ENCODE measurements around the gene RAP2B. TPM values are rescaled to one million over a fixed set of nuclear protein-coding genes. Genes with fewer than 3 reads are reported as not detected.

RAP2B gene
- polyA plus RNA-seq, 4 donors = 2.0 to 4.3 (median 2.7) TPM

GRCh38 chr3:153130312-153130977, 31.6 kb upstream of the RAP2B start:
- WGBS, 3 donors = 80% methylated on average over 2 of the region's 2 CpGs
- FAIRE-seq (no peak), DNase-seq (no peak)
- H3K27ac ChIP-seq (ENCODE audit: low read depth in 1 of 3, low read length in 2 of 3) = no peak overlapping the region
- no peaks in the 10 kb centered on the region for H3K27me3 ChIP-seq (ENCODE audit: control insufficient read depth in 3 of 3, insufficient read depth in 3 of 3, low read length in 3 of 3)
- no peaks in the 10 kb centered on the region for H3K36me3 ChIP-seq (ENCODE audit: control insufficient read depth in 3 of 3, insufficient read depth in 2 of 3, low read depth in 1 of 3, low read length in 3 of 3)
- H3K4me3 ChIP-seq (ENCODE audit: low read depth in 1 of 3, low read length in 3 of 3) = no peak overlapping the region
- no peaks in the 10 kb centered on the region for H3K9me3 ChIP-seq (ENCODE audit: control insufficient read depth in 2 of 2, insufficient read depth in 1 of 2, low read depth in 1 of 2, low read length in 1 of 2)
- no peaks in the 10 kb centered on the region for H3K4me1 ChIP-seq (ENCODE audit: control insufficient read depth in 3 of 3, insufficient read depth in 2 of 3, low read depth in 1 of 3, low read length in 2 of 3)

GRCh38 chr3:153137626-153138025, 24.4 kb upstream of the RAP2B start:
- Histone ChIP-seq H3K9me3 (ENCODE audit: control insufficient read depth in 2 of 2, insufficient read depth in 1 of 2, low read depth in 1 of 2, low read length in 1 of 2) (no peaks in the 10 kb centered on the region), H3K27ac (ENCODE audit: low read depth in 1 of 3, low read length in 2 of 3) (no peak overlapping the region), H3K4me1 (ENCODE audit: control insufficient read depth in 3 of 3, insufficient read depth in 2 of 3, low read depth in 1 of 3, low read length in 2 of 3) (peaks cover 0 to 3% (median 0%) of the 10 kb centered on the region in 3 donors), H3K4me3 (ENCODE audit: low read depth in 1 of 3, low read length in 3 of 3) (no peak overlapping the region), H3K27me3 (ENCODE audit: control insufficient read depth in 3 of 3, insufficient read depth in 3 of 3, low read length in 3 of 3) (no peaks in the 10 kb centered on the region), H3K36me3 (ENCODE audit: control insufficient read depth in 3 of 3, insufficient read depth in 2 of 3, low read depth in 1 of 3, low read length in 3 of 3) (no peaks in the 10 kb centered on the region)
- no peak for DNase-seq
- no peak for FAIRE-seq
- WGBS, 3 donors = 74 to 93% (median 86%) methylated on average over 2 of the region's 2 CpGs

- peaks cover 0 to 3% (median 0%) of the 10 kb centered on the region in 3 donors for H3K4me1 ChIP-seq (ENCODE audit: control insufficient read depth in 3 of 3, insufficient read depth in 2 of 3, low read depth in 1 of 3, low read length in 2 of 3)
- WGBS, 3 donors = 31 to 51% (median 35%) methylated on average over 5 of the region's 5 CpGs
- peak overlapping the region in 2 of 3 donors; percentile 63 to 87 for H3K27ac ChIP-seq (ENCODE audit: low read depth in 1 of 3, low read length in 2 of 3)
- DNase-seq (peak; percentile 85 to 86), FAIRE-seq (no peak)
- H3K27me3 ChIP-seq (ENCODE audit: control insufficient read depth in 3 of 3, insufficient read depth in 3 of 3, low read length in 3 of 3) = no peaks in the 10 kb centered on the region
- no peaks in the 10 kb centered on the region for H3K9me3 ChIP-seq (ENCODE audit: control insufficient read depth in 2 of 2, insufficient read depth in 1 of 2, low read depth in 1 of 2, low read length in 1 of 2)
- H3K36me3 ChIP-seq (ENCODE audit: control insufficient read depth in 3 of 3, insufficient read depth in 2 of 3, low read depth in 1 of 3, low read length in 3 of 3) = no peaks in the 10 kb centered on the region
- H3K4me3 ChIP-seq (ENCODE audit: low read depth in 1 of 3, low read length in 3 of 3) = no peak overlapping the region
These were observed 23.5 kb upstream of the RAP2B start for GRCh38 chr3:153138276-153139210.

GRCh38 chr3:153142961-153143360, 19.1 kb upstream of the RAP2B start:
- DNase-seq (no peak), FAIRE-seq (no peak)
- Histone ChIP-seq H3K9me3 (ENCODE audit: control insufficient read depth in 2 of 2, insufficient read depth in 1 of 2, low read depth in 1 of 2, low read length in 1 of 2) (no peaks in the 10 kb centered on the region), H3K4me1 (ENCODE audit: control insufficient read depth in 3 of 3, insufficient read depth in 2 of 3, low read depth in 1 of 3, low read length in 2 of 3) (peaks cover 0 to 3% (median 0%) of the 10 kb centered on the region in 3 donors), H3K27me3 (ENCODE audit: control insufficient read depth in 3 of 3, insufficient read depth in 3 of 3, low read length in 3 of 3) (no peaks in the 10 kb centered on the region), H3K36me3 (ENCODE audit: control insufficient read depth in 3 of 3, insufficient read depth in 2 of 3, low read depth in 1 of 3, low read length in 3 of 3) (no peaks in the 10 kb centered on the region), H3K27ac (ENCODE audit: low read depth in 1 of 3, low read length in 2 of 3) (no peak overlapping the region), H3K4me3 (ENCODE audit: low read depth in 1 of 3, low read length in 3 of 3) (no peak overlapping the region)
- 68 to 78% (median 73%) methylated on average over 1 of the region's 1 CpG for WGBS, 3 donors

DNA sequence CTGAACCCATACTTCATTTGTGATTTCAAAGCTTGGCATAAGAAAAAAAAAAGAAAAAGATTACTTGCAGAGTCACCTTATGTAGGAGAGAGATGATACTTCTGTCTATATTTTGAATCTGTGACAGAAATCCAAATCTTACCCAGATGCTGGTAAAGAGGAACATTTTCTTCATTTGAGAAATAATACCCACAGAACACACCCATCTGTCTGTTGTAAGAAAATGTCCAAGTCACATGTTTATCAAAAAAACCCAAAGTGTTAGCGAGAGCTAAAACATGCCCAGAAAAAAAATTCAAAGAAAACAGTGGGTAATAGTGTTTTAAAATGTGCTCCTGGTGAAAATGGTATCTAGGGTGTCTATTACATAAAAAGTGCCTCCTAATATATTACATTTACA, 18.0 kb upstream of the RAP2B start:
- Histone ChIP-seq H3K9me3 (ENCODE audit: control insufficient read depth in 2 of 2, insufficient read depth in 1 of 2, low read depth in 1 of 2, low read length in 1 of 2) (no peaks in the 10 kb centered on the region), H3K4me3 (ENCODE audit: low read depth in 1 of 3, low read length in 3 of 3) (no peak overlapping the region), H3K27ac (ENCODE audit: low read depth in 1 of 3, low read length in 2 of 3) (no peak overlapping the region), H3K27me3 (ENCODE audit: control insufficient read depth in 3 of 3, insufficient read depth in 3 of 3, low read length in 3 of 3) (no peaks in the 10 kb centered on the region), H3K36me3 (ENCODE audit: control insufficient read depth in 3 of 3, insufficient read depth in 2 of 3, low read depth in 1 of 3, low read length in 3 of 3) (no peaks in the 10 kb centered on the region), H3K4me1 (ENCODE audit: control insufficient read depth in 3 of 3, insufficient read depth in 2 of 3, low read depth in 1 of 3, low read length in 2 of 3) (no peaks in the 10 kb centered on the region)
- FAIRE-seq (no peak), DNase-seq (no peak)
- WGBS, 3 donors = 87 to 95% (median 93%) methylated on average over 1 of the region's 1 CpG

GRCh38 chr3:153144779-153145178, 17.2 kb upstream of the RAP2B start:
- DNase-seq (no peak), FAIRE-seq (no peak)
- Histone ChIP-seq H3K27ac (ENCODE audit: low read depth in 1 of 3, low read length in 2 of 3) (no peak overlapping the region), H3K27me3 (ENCODE audit: control insufficient read depth in 3 of 3, insufficient read depth in 3 of 3, low read length in 3 of 3) (no peaks in the 10 kb centered on the region), H3K4me1 (ENCODE audit: control insufficient read depth in 3 of 3, insufficient read depth in 2 of 3, low read depth in 1 of 3, low read length in 2 of 3) (no peaks in the 10 kb centered on the region), H3K9me3 (ENCODE audit: control insufficient read depth in 2 of 2, insufficient read depth in 1 of 2, low read depth in 1 of 2, low read length in 1 of 2) (no peaks in the 10 kb centered on the region), H3K36me3 (ENCODE audit: control insufficient read depth in 3 of 3, insufficient read depth in 2 of 3, low read depth in 1 of 3, low read length in 3 of 3) (no peaks in the 10 kb centered on the region), H3K4me3 (ENCODE audit: low read depth in 1 of 3, low read length in 3 of 3) (no peak overlapping the region)
- WGBS, 3 donors = 79 to 83% (median 83%) methylated on average over 1 of the region's 1 CpG

- H3K27me3 ChIP-seq (ENCODE audit: control insufficient read depth in 3 of 3, insufficient read depth in 3 of 3, low read length in 3 of 3) = no peaks in the 10 kb centered on the region
- DNase-seq = no peak
- no peaks in the 10 kb centered on the region for H3K9me3 ChIP-seq (ENCODE audit: control insufficient read depth in 2 of 2, insufficient read depth in 1 of 2, low read depth in 1 of 2, low read length in 1 of 2)
- H3K36me3 ChIP-seq (ENCODE audit: control insufficient read depth in 3 of 3, insufficient read depth in 2 of 3, low read depth in 1 of 3, low read length in 3 of 3) = no peaks in the 10 kb centered on the region
- H3K4me1 ChIP-seq (ENCODE audit: control insufficient read depth in 3 of 3, insufficient read depth in 2 of 3, low read depth in 1 of 3, low read length in 2 of 3) = no peaks in the 10 kb centered on the region
- H3K27ac ChIP-seq (ENCODE audit: low read depth in 1 of 3, low read length in 2 of 3) = no peak overlapping the region
- FAIRE-seq = no peak
- H3K4me3 ChIP-seq (ENCODE audit: low read depth in 1 of 3, low read length in 3 of 3) = no peak overlapping the region
These were observed 16.6 kb upstream of the RAP2B start for GRCh38 chr3:153145454-153145853.

GRCh38 chr3:153146191-153147053, 15.6 kb upstream of the RAP2B start:
- no peaks in the 10 kb centered on the region for H3K4me1 ChIP-seq (ENCODE audit: control insufficient read depth in 3 of 3, insufficient read depth in 2 of 3, low read depth in 1 of 3, low read length in 2 of 3)
- no peak for DNase-seq
- no peaks in the 10 kb centered on the region for H3K36me3 ChIP-seq (ENCODE audit: control insufficient read depth in 3 of 3, insufficient read depth in 2 of 3, low read depth in 1 of 3, low read length in 3 of 3)
- H3K27ac ChIP-seq (ENCODE audit: low read depth in 1 of 3, low read length in 2 of 3) = no peak overlapping the region
- H3K9me3 ChIP-seq (ENCODE audit: control insufficient read depth in 2 of 2, insufficient read depth in 1 of 2, low read depth in 1 of 2, low read length in 1 of 2) = no peaks in the 10 kb centered on the region
- H3K27me3 ChIP-seq (ENCODE audit: control insufficient read depth in 3 of 3, insufficient read depth in 3 of 3, low read length in 3 of 3) = no peaks in the 10 kb centered on the region
- WGBS, 3 donors = 91 to 93% (median 92%) methylated on average over 6 of the region's 6 CpGs
- H3K4me3 ChIP-seq (ENCODE audit: low read depth in 1 of 3, low read length in 3 of 3) = no peak overlapping the region
- no peak for FAIRE-seq
